Progenitor cell of endocrine pancreas (in vitro differentiated cells): Measurements from ENCODE around the gene TACR2. TPM values are rescaled to one million over a fixed set of nuclear protein-coding genes. Genes with fewer than 3 reads are reported as not detected.
"Not testable (repeated sequence)": the region's sequence is repeated elsewhere in the genome, so short reads cannot be mapped to it uniquely, and the experiment has no call there.

Experiments used
- DNase-seq: peaks from one replicate; pipeline ENCODE4 v3.0.0; 2021; ENCODE audit warnings: low spot score; ENCODE audit not compliant: unreplicated experiment
- H3K27ac Mint-ChIP-seq: 2 replicates; pipeline ENCODE4 v1.8.0; 2021; ENCODE audit warnings: mild to moderate bottlenecking, moderate library complexity, mixed read lengths
- H3K27me3 Mint-ChIP-seq: 2 replicates; pipeline ENCODE4 v1.8.0; 2021; ENCODE audit warnings: mixed read lengths
- H3K36me3 Mint-ChIP-seq: 2 replicates; pipeline ENCODE4 v1.8.0; 2022; ENCODE audit warnings: mixed read lengths; ENCODE audit not compliant: insufficient read depth
- H3K4me1 Mint-ChIP-seq: 2 replicates; pipeline ENCODE4 v1.8.0; 2021; ENCODE audit warnings: low read depth, mixed read lengths
- H3K4me3 Mint-ChIP-seq: 2 replicates; pipeline ENCODE4 v1.8.0; 2021; ENCODE audit warnings: low read depth, mild to moderate bottlenecking, moderate library complexity, mixed read lengths
- H3K9me3 Mint-ChIP-seq: 2 replicates; pipeline ENCODE4 v1.8.0; 2021; ENCODE audit warnings: low read depth, mixed read lengths
- CTCF ChIP-seq: fragments of 200-600 bp; sonication (generic); IDR thresholded peaks from one replicate; pipeline ENCODE4 v1.5.0; 2021; ENCODE audit warnings: antibody characterized with exemption, mild to moderate bottlenecking; ENCODE audit not compliant: unreplicated experiment
- total RNA-seq: library from RNA; stranded (reverse); gene quantifications from 2 replicates; pipeline ENCODE4 v1.2.1, GENCODE V29; 2021

Gene TACR2
- total RNA-seq, 1 donor from 2014 or later: not detected

- peaks cover 9% of the 10 kb centered on the region for H3K4me1 Mint-ChIP-seq
- no peak for DNase-seq
- no peak overlapping the region for H3K27ac Mint-ChIP-seq
- peaks cover 20% of the 10 kb centered on the region for H3K27me3 Mint-ChIP-seq
- no peaks in the 10 kb centered on the region for H3K36me3 Mint-ChIP-seq
- peak overlapping the region; percentile 39 for H3K4me3 Mint-ChIP-seq
- no peak for TF ChIP-seq CTCF
- no peaks in the 10 kb centered on the region for H3K9me3 Mint-ChIP-seq
These were observed 36.1 kb upstream of the TACR2 start for GRCh38 chr10:69452676-69453415.

DNA sequence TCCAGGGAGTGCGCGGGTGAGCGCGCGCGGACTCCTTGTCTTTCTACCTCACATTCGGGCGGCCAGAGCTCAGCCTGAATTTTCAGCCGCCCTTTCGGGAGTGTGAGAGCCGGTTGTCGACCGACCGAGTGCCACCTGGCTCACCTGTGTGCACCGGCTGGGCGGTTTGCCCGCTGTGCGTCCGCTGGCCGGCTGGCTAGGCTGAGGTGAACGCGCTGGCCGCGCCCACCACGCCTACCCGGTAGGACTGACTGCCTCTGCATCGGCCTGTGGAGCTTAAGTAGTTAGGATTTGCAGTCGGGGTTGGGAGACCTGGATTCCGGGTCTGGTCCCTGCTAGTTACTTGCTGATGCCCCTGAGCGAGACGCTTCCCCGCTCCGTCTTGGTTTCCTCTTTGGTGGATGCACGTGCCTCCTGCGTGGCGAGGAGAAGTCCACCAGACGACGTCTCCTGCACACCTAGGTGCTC lies 35.1 kb upstream of the TACR2 start:
- Mint-ChIP-seq H3K4me1 (peaks cover 12% of the 10 kb centered on the region), H3K9me3 (no peaks in the 10 kb centered on the region), H3K4me3 (peak overlapping the region; percentile 84), H3K36me3 (no peaks in the 10 kb centered on the region), H3K27ac (peak overlapping the region; percentile 83), H3K27me3 (peaks cover 20% of the 10 kb centered on the region)
- peak; percentile 18 for DNase-seq
- no peak for TF ChIP-seq CTCF

GRCh38 chr10:69451209-69451783 lies 34.6 kb upstream of the TACR2 start, which contains the start of gene TSPAN15:
TSPAN15 (plus strand) TSS chr10:69451465; CDS start chr10:69451595, 130 bp downstream.
- Mint-ChIP-seq H3K36me3 (no peaks in the 10 kb centered on the region), H3K9me3 (no peaks in the 10 kb centered on the region), H3K4me1 (peaks cover 17% of the 10 kb centered on the region), H3K27ac (peak within 1 kb of the TSS; percentile 83), H3K4me3 (peak within 1 kb of the TSS; percentile 84), H3K27me3 (peaks cover 20% of the 10 kb centered on the region)
- TF ChIP-seq CTCF: no peak
- DNase-seq: peak; percentile 85

DNA sequence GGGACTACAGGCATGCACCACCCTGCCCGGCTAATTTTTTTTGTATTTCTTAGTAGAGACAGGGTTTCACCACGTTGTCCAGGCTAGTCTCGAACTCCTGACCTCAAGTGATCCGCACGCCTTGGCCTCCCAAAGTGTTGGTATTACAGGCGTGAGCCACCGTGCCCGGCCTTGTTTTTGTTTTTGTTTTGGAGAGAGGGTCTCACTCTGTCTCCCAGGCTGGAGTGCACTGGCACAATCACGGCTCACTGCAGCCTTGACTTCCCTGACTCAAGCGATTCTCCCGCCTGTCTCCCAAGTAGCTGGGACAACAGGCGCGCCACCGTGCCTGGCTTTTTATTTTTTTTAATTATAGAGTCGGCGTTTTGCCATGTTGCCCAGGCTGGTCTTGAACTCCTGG lies 33.7 kb upstream of the TACR2 start:
- H3K4me1 Mint-ChIP-seq: peaks cover 17% of the 10 kb centered on the region
- H3K27me3 Mint-ChIP-seq: peaks cover 20% of the 10 kb centered on the region
- H3K36me3 Mint-ChIP-seq, DNase-seq, H3K27ac Mint-ChIP-seq, H3K9me3 Mint-ChIP-seq: not testable (repeated sequence)
- H3K4me3 Mint-ChIP-seq: peak overlapping the region; percentile 84

- Mint-ChIP-seq H3K27me3 (peaks cover 20% of the 10 kb centered on the region), H3K9me3 (no peaks in the 10 kb centered on the region), H3K4me3 (peak overlapping the region; percentile 39), H3K4me1 (peaks cover 17% of the 10 kb centered on the region), H3K27ac (peak overlapping the region; percentile 47), H3K36me3 (no peaks in the 10 kb centered on the region)
- peak; percentile 62 for TF ChIP-seq CTCF
- no peak for DNase-seq
These were observed 33.1 kb upstream of the TACR2 start for GRCh38 chr10:69449841-69450240.
